Measurements from ENCODE around the gene OLFM2. TPM values are rescaled to one million over a fixed set of nuclear protein-coding genes. Genes with fewer than 3 reads are reported as not detected.

OLFM2 gene
- total and polyA plus RNA-seq, 2 of the 4 experiments (the other 2 are of a cell fraction): 2.7 to 5.1 TPM

- WGBS, 2 experiments (ENCODE audit: extremely low coverage in 2 of 2, insufficient read length in 1 of 2): no CpG with 5 or more reads among the region's 5 CpGs
Observed at GRCh38 chr19:9863759-9864158, 72.6 kb downstream of the OLFM2 start.

More at GRCh38 chr19:9863759-9864158, 72.6 kb downstream of the OLFM2 start:
- Histone ChIP-seq H3K9me3 (ENCODE audit: control insufficient read depth, insufficient read depth, low read length) (no peaks in the 10 kb centered on the region), H2BK15ac (ENCODE audit: low read depth, low read length) (no peak overlapping the region), H3K27me3 (ENCODE audit: control insufficient read depth, insufficient read depth, low read length) (no peaks in the 10 kb centered on the region), H3K9ac (ENCODE audit: low read depth, low read length) (no peak overlapping the region), H3K9me1 (ENCODE audit: insufficient read depth, low read length) (no peaks in the 10 kb centered on the region), H2AK9ac (replicated peaks; ENCODE audit: low read depth, low read length, poor library complexity) (no peak overlapping the region), H2BK20ac (ENCODE audit: low read depth, low read length) (no peak overlapping the region), H3K4me2 (ENCODE audit: low read depth, low read length) (no peak overlapping the region), H3K27ac (ENCODE audit: insufficient read depth, low read length) (no peak overlapping the region), H3K18ac (ENCODE audit: low read depth, low read length) (no peak overlapping the region), H3K36me3 (ENCODE audit: control insufficient read depth, insufficient read depth, low read length) (no peaks in the 10 kb centered on the region), H4K91ac (ENCODE audit: insufficient read depth, low read depth, low read length) (no peak overlapping the region), H4K5ac (ENCODE audit: low read depth, low read length) (no peak overlapping the region), H3K23ac (ENCODE audit: low read depth, low read length) (no peak overlapping the region), H2AK5ac (ENCODE audit: low read depth, low read length) (no peak overlapping the region), H2BK120ac (ENCODE audit: low read depth, low read length) (no peak overlapping the region), H3K56ac (ENCODE audit: extremely low read depth, insufficient read depth, low read length) (no peak overlapping the region), H3K14ac (replicated peaks; ENCODE audit: low read depth, low read length) (no peak overlapping the region), H4K20me1 (ENCODE audit: insufficient read depth, low read length) (no peaks in the 10 kb centered on the region), H3K4me1 (ENCODE audit: control insufficient read depth, insufficient read depth, low read length) (no peaks in the 10 kb centered on the region), H2BK5ac (ENCODE audit: low read depth, low read length, poor library complexity, severe bottlenecking) (no peak overlapping the region), H4K8ac (ENCODE audit: low read depth in 2 of 2, low read length in 2 of 2) (no peak overlapping the region), H2AFZ (replicated peaks; ENCODE audit: low read length, poor library complexity) (no peak overlapping the region), H3K79me1 (ENCODE audit: low read depth in 1 of 2, low read length in 2 of 2) (no peaks in the 10 kb centered on the region), H3K4me3 (ENCODE audit: insufficient read depth, low read depth, low read length) (no peak overlapping the region), H3K4ac (ENCODE audit: low read depth, low read length) (no peak overlapping the region)
- intact Hi-C loops (cut with micrococcal nuclease): no loop called here
- CTCF ChIA-PET: interaction anchor here (0.6 kb wide), 1 partner anchor 135 kb away, joined by 5 read pairs; no protein-coding TSS in a partner anchor
- no TSS peak for BruUV-seq (replicated peaks)
- no peak for ATAC-seq (ENCODE audit: low read depth)
- dilution Hi-C loops (cut with HindIII; ENCODE audit: low sequenced_read_pairs, unreplicated experiment): no loop called here
- no peak for DNase-seq
- in situ Hi-C loops (cut with MboI; ENCODE audit: low sequenced_read_pairs): no loop called here
- POLR2A ChIA-PET (ENCODE audit: unreplicated experiment): no interaction called here
- TF ChIP-seq MXI1 (IDR thresholded peaks at IDR 0.05; ENCODE audit: borderline replicate concordance, low read depth, low read length) (no peak), FOS (IDR thresholded peaks at IDR 0.05; ENCODE audit: low read depth, low read length) (no peak)
